Activated T-helper 1 cell treated with Interleukin-2 at 50 U/mL for 16 hours (primary cell): ENCODE data around the gene USP4.
"Not testable (repeated sequence)": the region's sequence is repeated elsewhere in the genome, so short reads cannot be mapped to it uniquely, and the experiment has no call there.

Experiments
- DNase-seq: peaks from one replicate; pipeline ENCODE4 v3.0.0-alpha.2; 2020; ENCODE audit warnings: low read depth

Gene USP4

GRCh38 chr3:49244581-49245205 is 95.2 kb downstream of the USP4 start:
- DNase-seq = no peak

GRCh38 chr3:49240091-49240490 is 99.8 kb downstream of the USP4 start:
- not testable (repeated sequence) for DNase-seq

DNA sequence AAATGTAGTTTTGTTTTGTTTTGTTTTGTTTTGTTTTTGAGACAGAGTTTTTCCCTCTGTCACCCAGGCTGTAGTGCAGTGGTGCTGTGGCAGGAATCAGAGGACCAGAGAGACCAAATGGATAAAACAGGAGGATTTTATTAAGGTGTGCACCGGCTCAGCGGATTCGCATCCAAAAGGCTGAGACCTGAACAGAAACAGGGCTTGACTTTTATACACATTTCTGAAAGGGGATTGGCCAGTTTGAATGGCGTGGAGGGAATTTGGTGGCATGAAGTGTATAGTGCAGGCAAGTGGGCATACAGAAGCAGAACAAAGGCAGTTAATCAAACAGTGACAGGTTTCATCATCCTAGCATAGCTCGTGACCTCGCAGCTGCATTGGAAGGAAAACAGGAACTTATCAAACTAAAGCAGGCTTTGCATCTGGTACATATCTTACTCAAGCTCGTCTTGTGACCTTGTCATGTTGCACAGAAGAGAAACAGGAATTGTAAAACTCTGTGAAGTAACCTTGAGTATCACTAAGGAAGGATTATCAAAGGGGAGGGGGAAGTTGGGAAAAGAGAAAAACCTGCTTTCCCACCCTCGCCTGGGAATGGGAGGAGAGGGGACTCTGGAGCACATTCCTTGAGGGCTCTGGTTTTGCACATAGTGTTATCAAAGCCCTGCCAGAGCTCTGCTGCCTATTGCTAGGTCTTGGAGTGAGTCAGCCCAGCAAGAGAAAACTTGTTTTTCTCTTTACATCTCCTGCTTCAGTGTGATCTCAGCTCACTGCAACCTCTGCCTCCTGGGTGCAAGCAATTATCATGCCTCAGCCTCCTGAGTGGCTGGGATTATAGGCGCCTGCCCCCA is 101.4 kb downstream of the USP4 start:
- no peak for DNase-seq

DNA sequence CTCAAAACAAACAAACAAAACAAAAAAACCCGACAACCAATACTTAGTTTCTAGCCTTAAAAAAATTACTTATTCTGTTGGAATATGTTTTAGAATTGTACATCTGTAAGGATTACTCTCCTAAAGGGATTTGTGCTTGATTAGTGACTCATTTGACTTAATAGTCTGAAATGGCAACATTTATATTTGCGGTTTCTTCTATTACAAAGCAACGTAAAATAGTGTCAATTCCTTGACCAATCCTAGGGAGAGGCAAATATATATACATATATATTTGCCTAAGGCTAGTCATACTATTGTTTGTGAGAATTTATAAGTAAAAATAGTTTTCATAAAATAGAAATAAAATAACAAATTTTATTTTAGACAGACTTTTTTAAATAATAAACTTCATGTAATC is 102.5 kb downstream of the USP4 start:
- no peak for DNase-seq

GRCh38 chr3:49236226-49236625 is 103.6 kb downstream of the USP4 start:
- no peak for DNase-seq

GRCh38 chr3:49228817-49229216 is 111.0 kb downstream of the USP4 start:
- not testable (repeated sequence) for DNase-seq
